ENCODE results near the gene PDE3A. TPM values are rescaled to one million over a fixed set of nuclear protein-coding genes. Genes with fewer than 3 reads are reported as not detected.
"Not testable (repeated sequence)": the region's sequence is repeated elsewhere in the genome, so short reads cannot be mapped to it uniquely, and the experiment has no call there.

Gene PDE3A
- total RNA-seq (under 1 TPM in 3 of 5 donors, not detected in 2; 0.03 to 0.10 (median 0.09) TPM), total RNA-seq (0 to 0.37 (median 0.07) reads per million in 29 experiments)
- 0.11 TPM for total RNA-seq (2013)

DNA sequence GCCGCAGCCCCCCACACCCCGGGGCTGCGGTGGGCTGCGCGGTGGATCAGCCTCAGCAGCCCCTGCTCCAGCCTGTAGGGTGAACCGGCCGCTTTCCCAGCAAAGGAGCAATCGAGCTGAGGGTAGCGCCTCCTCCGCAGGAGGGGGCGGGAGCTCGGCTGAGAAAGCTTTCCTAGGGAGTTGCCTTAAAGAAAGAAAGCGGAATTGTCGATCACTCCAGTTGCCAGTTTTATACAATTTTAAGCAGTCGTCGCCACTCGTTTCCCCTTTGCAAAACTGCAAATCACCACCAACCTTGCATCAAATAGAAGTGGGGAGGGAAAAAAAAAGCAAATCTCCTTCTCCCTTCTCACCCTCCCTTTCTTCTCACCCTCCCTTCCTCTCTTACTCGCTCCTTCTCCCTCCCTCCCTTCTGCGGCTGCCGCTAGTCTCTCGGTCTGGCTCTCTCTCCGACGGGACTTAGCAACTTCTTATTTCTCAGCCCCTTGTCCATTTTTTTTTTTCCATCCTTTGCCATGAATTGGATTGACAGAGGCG, at the start of gene PDE3A:
PDE3A (plus strand) TSS at position 424 of the 537 bp plus-strand sequence. CDS start 748 bp downstream, outside the sequence.
- Histone ChIP-seq H3K4me3 (ENCODE audit: control insufficient read depth in 1 of 2, extremely low read depth in 1 of 2, low read length in 1 of 2) (peak within 1 kb of the TSS in 1 of 2 donors; percentile 55), H3K9me3 (no peaks in the 10 kb centered on the region), H3K27me3 (replicated peaks in 1 of 2; ENCODE audit: control insufficient read depth in 2 of 2, extremely low read depth in 1 of 2, insufficient read depth in 2 of 2, low read length in 1 of 2) (peaks cover 12 to 26% of the 10 kb centered on the region in 2 experiments), H3K36me3 (ENCODE audit: control insufficient read depth in 2 of 2, extremely low read depth in 1 of 2, insufficient read depth in 1 of 2, low read length in 1 of 2) (no peaks in the 10 kb centered on the region), H3K27ac (ENCODE audit: low read length) (no peak within 1 kb of the TSS), H3K4me1 (ENCODE audit: control insufficient read depth in 1 of 2, extremely low read depth in 1 of 2, insufficient read depth in 2 of 2, low read length in 2 of 2) (peaks cover 5 to 6% of the 10 kb centered on the region in 2 experiments)
- Mint-ChIP-seq H3K27me3 (peaks cover 37 to 42% of the 10 kb centered on the region in 2 donors), H3K36me3 (no peaks in the 10 kb centered on the region), H3K4me3 (peak within 1 kb of the TSS in 2 of 3 donors; percentile 17 to 47), H3K27ac (peak within 1 kb of the TSS in 1 of 2 donors; percentile 57), H3K4me1 (peaks cover 0 to 14% (median 13%) of the 10 kb centered on the region in 3 donors), H3K9me3 (no peaks in the 10 kb centered on the region)
- CTCF ChIA-PET: interaction anchor here in 1 of 2 donors (0.6 kb wide), 1 partner anchor 31 kb away, joined by 5 read pairs; no protein-coding TSS in a partner anchor
- 4% methylated on average over 14 of the region's 24 CpGs for WGBS (ENCODE audit: insufficient coverage)
- POLR2A ChIA-PET: interaction anchor here in 1 of 2 donors (0.7 kb wide), 1 partner anchor 288 kb away, joined by 13 read pairs; no protein-coding TSS in a partner anchor
- ATAC-seq (replicated peaks in 1 of 4) (no peak), DNase-seq (no peak)

GRCh38 chr12:20319366-20319765, 49.0 kb upstream of the PDE3A start:
- POLR2A ChIA-PET: no interaction called here
- WGBS (ENCODE audit: insufficient coverage): 71% methylated on average over 1 of the region's 4 CpGs

GRCh38 chr12:20320552-20320951, 47.8 kb upstream of the PDE3A start:
- no peaks in the 10 kb centered on the region for H3K4me1 Mint-ChIP-seq
- no peak overlapping the region for H3K27ac Mint-ChIP-seq
- Histone ChIP-seq H3K27ac (ENCODE audit: low read length) (no peak overlapping the region), H3K27me3 (replicated peaks in 1 of 2; ENCODE audit: control insufficient read depth in 2 of 2, extremely low read depth in 1 of 2, insufficient read depth in 2 of 2, low read length in 1 of 2) (no peaks in the 10 kb centered on the region), H3K4me1 (ENCODE audit: control insufficient read depth in 1 of 2, extremely low read depth in 1 of 2, insufficient read depth in 2 of 2, low read length in 2 of 2) (no peaks in the 10 kb centered on the region), H3K4me3 (ENCODE audit: control insufficient read depth in 1 of 2, extremely low read depth in 1 of 2, low read length in 1 of 2) (no peak overlapping the region), H3K9me3 (no peaks in the 10 kb centered on the region), H3K36me3 (ENCODE audit: control insufficient read depth in 2 of 2, extremely low read depth in 1 of 2, insufficient read depth in 1 of 2, low read length in 1 of 2) (no peaks in the 10 kb centered on the region)
- H3K4me3 Mint-ChIP-seq: no peak overlapping the region
- H3K27me3 Mint-ChIP-seq: no peaks in the 10 kb centered on the region
- CTCF ChIA-PET: interaction anchor here in 1 of 2 donors (0.9 kb wide), 1 partner anchor 1919 kb away, joined by 3 read pairs; no protein-coding TSS in a partner anchor
- ATAC-seq (replicated peaks in 1 of 4) (no peak), DNase-seq (no peak)
- WGBS (ENCODE audit: insufficient coverage): 80% methylated on average over 2 of the region's 4 CpGs
- H3K36me3 Mint-ChIP-seq: no peaks in the 10 kb centered on the region
- H3K9me3 Mint-ChIP-seq: peaks cover 0 to 4% (median 0%) of the 10 kb centered on the region in 3 donors
- POLR2A ChIA-PET: no interaction called here

More at GRCh38 chr12:20319366-20319765, 49.0 kb upstream of the PDE3A start:
- no peaks in the 10 kb centered on the region for H3K36me3 ChIP-seq (ENCODE audit: control insufficient read depth in 2 of 2, extremely low read depth in 1 of 2, insufficient read depth in 1 of 2, low read length in 1 of 2)
- DNase-seq (no peak), ATAC-seq (replicated peaks in 1 of 4) (no peak)
- H3K27me3 Mint-ChIP-seq: no peaks in the 10 kb centered on the region
- H3K27me3 ChIP-seq (replicated peaks in 1 of 2; ENCODE audit: control insufficient read depth in 2 of 2, extremely low read depth in 1 of 2, insufficient read depth in 2 of 2, low read length in 1 of 2): no peaks in the 10 kb centered on the region
- H3K4me3 Mint-ChIP-seq: no peak overlapping the region
- no peaks in the 10 kb centered on the region for H3K4me1 Mint-ChIP-seq
- H3K9me3 ChIP-seq: no peaks in the 10 kb centered on the region
- H3K4me1 ChIP-seq (ENCODE audit: control insufficient read depth in 1 of 2, extremely low read depth in 1 of 2, insufficient read depth in 2 of 2, low read length in 2 of 2): no peaks in the 10 kb centered on the region
- H3K27ac ChIP-seq (ENCODE audit: low read length): no peak overlapping the region
- H3K4me3 ChIP-seq (ENCODE audit: control insufficient read depth in 1 of 2, extremely low read depth in 1 of 2, low read length in 1 of 2): no peak overlapping the region
- H3K27ac Mint-ChIP-seq: no peak overlapping the region
- H3K36me3 Mint-ChIP-seq: no peaks in the 10 kb centered on the region
- CTCF ChIA-PET: no interaction called here
- peaks cover 0 to 4% (median 0%) of the 10 kb centered on the region in 3 donors for H3K9me3 Mint-ChIP-seq

- no CpG with 5 or more reads among the region's 4 CpGs for WGBS (ENCODE audit: insufficient coverage)
- H3K27me3 ChIP-seq (replicated peaks in 1 of 2; ENCODE audit: control insufficient read depth in 2 of 2, extremely low read depth in 1 of 2, insufficient read depth in 2 of 2, low read length in 1 of 2); H3K27me3 Mint-ChIP-seq; H3K36me3 Mint-ChIP-seq; H3K4me1 Mint-ChIP-seq; H3K9me3 ChIP-seq; H3K4me3 Mint-ChIP-seq; H3K9me3 Mint-ChIP-seq; DNase-seq; ATAC-seq (replicated peaks in 1 of 4); CTCF ChIA-PET; H3K4me3 ChIP-seq (ENCODE audit: control insufficient read depth in 1 of 2, extremely low read depth in 1 of 2, low read length in 1 of 2); H3K36me3 ChIP-seq (ENCODE audit: control insufficient read depth in 2 of 2, extremely low read depth in 1 of 2, insufficient read depth in 1 of 2, low read length in 1 of 2); H3K27ac ChIP-seq (ENCODE audit: low read length); H3K27ac Mint-ChIP-seq; POLR2A ChIA-PET; H3K4me1 ChIP-seq (ENCODE audit: control insufficient read depth in 1 of 2, extremely low read depth in 1 of 2, insufficient read depth in 2 of 2, low read length in 2 of 2): not testable (repeated sequence)
These were observed 37.4 kb upstream of the PDE3A start for GRCh38 chr12:20330826-20331505.

GRCh38 chr12:20339060-20339459, 29.3 kb upstream of the PDE3A start:
- H3K27me3 ChIP-seq (replicated peaks in 1 of 2; ENCODE audit: control insufficient read depth in 2 of 2, extremely low read depth in 1 of 2, insufficient read depth in 2 of 2, low read length in 1 of 2): no peaks in the 10 kb centered on the region
- no peaks in the 10 kb centered on the region for H3K4me1 Mint-ChIP-seq
- no peak overlapping the region for H3K4me3 ChIP-seq (ENCODE audit: control insufficient read depth in 1 of 2, extremely low read depth in 1 of 2, low read length in 1 of 2)
- ChIA-PET POLR2A (no interaction called here), CTCF (no interaction called here)
- no CpG with 5 or more reads among the region's 2 CpGs for WGBS (ENCODE audit: insufficient coverage)
- no peaks in the 10 kb centered on the region for H3K36me3 ChIP-seq (ENCODE audit: control insufficient read depth in 2 of 2, extremely low read depth in 1 of 2, insufficient read depth in 1 of 2, low read length in 1 of 2)
- ATAC-seq (replicated peaks in 1 of 4) (no peak), DNase-seq (no peak)
- H3K9me3 ChIP-seq: no peaks in the 10 kb centered on the region
- peaks cover 6 to 10% (median 7%) of the 10 kb centered on the region in 3 donors for H3K9me3 Mint-ChIP-seq
- H3K4me3 Mint-ChIP-seq: no peak overlapping the region
- H3K27ac Mint-ChIP-seq: no peak overlapping the region
- peaks cover 0 to 4% of the 10 kb centered on the region in 2 donors for H3K27me3 Mint-ChIP-seq
- H3K27ac ChIP-seq (ENCODE audit: low read length): no peak overlapping the region
- no peaks in the 10 kb centered on the region for H3K36me3 Mint-ChIP-seq
- H3K4me1 ChIP-seq (ENCODE audit: control insufficient read depth in 1 of 2, extremely low read depth in 1 of 2, insufficient read depth in 2 of 2, low read length in 2 of 2): no peaks in the 10 kb centered on the region

GRCh38 chr12:20342111-20342510, 26.2 kb upstream of the PDE3A start:
- no peaks in the 10 kb centered on the region for H3K27me3 ChIP-seq (replicated peaks in 1 of 2; ENCODE audit: control insufficient read depth in 2 of 2, extremely low read depth in 1 of 2, insufficient read depth in 2 of 2, low read length in 1 of 2)
- Mint-ChIP-seq H3K9me3 (peaks cover 0 to 5% (median 2%) of the 10 kb centered on the region in 3 donors), H3K36me3 (no peaks in the 10 kb centered on the region), H3K4me3 (no peak overlapping the region), H3K27me3 (peaks cover 0 to 4% of the 10 kb centered on the region in 2 donors), H3K4me1 (no peaks in the 10 kb centered on the region), H3K27ac (no peak overlapping the region)
- no peak overlapping the region for H3K4me3 ChIP-seq (ENCODE audit: control insufficient read depth in 1 of 2, extremely low read depth in 1 of 2, low read length in 1 of 2)
- ATAC-seq (replicated peaks in 1 of 4) (no peak), DNase-seq (no peak)
- CTCF ChIA-PET: no interaction called here
- H3K4me1 ChIP-seq (ENCODE audit: control insufficient read depth in 1 of 2, extremely low read depth in 1 of 2, insufficient read depth in 2 of 2, low read length in 2 of 2): no peaks in the 10 kb centered on the region
- no peaks in the 10 kb centered on the region for H3K36me3 ChIP-seq (ENCODE audit: control insufficient read depth in 2 of 2, extremely low read depth in 1 of 2, insufficient read depth in 1 of 2, low read length in 1 of 2)
- H3K27ac ChIP-seq (ENCODE audit: low read length): no peak overlapping the region
- WGBS (ENCODE audit: insufficient coverage): 71% methylated on average over 1 of the region's 3 CpGs
- H3K9me3 ChIP-seq: no peaks in the 10 kb centered on the region
- POLR2A ChIA-PET: no interaction called here
